HT1080 (cell line): ENCODE results near the gene SMC3. TPM values are rescaled to one million over a fixed set of nuclear protein-coding genes. Genes with fewer than 3 reads are reported as not detected.

Experiments
- DNase-seq: peaks from one replicate; pipeline ENCODE4 v3.0.0-alpha.2; 2015; ENCODE audit warnings: low read depth
- small RNA-seq: library from RNA; depleted of rRNA; stranded (forward); fragments of <200 nt; gene quantifications from one replicate; pipeline ENCODE3, GENCODE V24; 2014
- total RNA-seq: library from RNA; depleted of rRNA; stranded (reverse); fragments of >200 nt; shearing (Covaris generic); gene quantifications from 2 replicates; pipeline ENCODE4 v1.2.3, GENCODE V29; 2014; rRNA removed

SMC3 gene
- total RNA-seq, 1 experiment from 2014 or later = 38.5 TPM

- DNase-seq = no peak
Observed at GRCh38 chr10:110644598-110645462, 77.3 kb downstream of the SMC3 start.

- DNase-seq = no peak
Observed at GRCh38 chr10:110646417-110647135, 79.1 kb downstream of the SMC3 start.

GRCh38 chr10:110647136-110647430 lies 79.6 kb downstream of the SMC3 start:
- no peak for DNase-seq

- no peak for DNase-seq
Observed at GRCh38 chr10:110648692-110649346, 81.3 kb downstream of the SMC3 start.

- no peak for DNase-seq
Observed at GRCh38 chr10:110649347-110650264, 82.1 kb downstream of the SMC3 start.

- no peak for DNase-seq
Observed at GRCh38 chr10:110650265-110650668, 82.8 kb downstream of the SMC3 start.

GRCh38 chr10:110651044-110651958 lies 83.8 kb downstream of the SMC3 start:
- peak; percentile 90 for DNase-seq

- DNase-seq = no peak
Observed at GRCh38 chr10:110652475-110653118, 85.1 kb downstream of the SMC3 start.

Small RNA genes lying within 50 kb of the gene (small RNA-seq; reads per million reads assigned to genes)
- not detected for gene RF00019

Other genes with a start within 250 kb of the SMC3 start
- gene DUSP5, start 69.8 kb upstream of the SMC3 start, total RNA-seq = 72.7 and 89.2 TPM in 2 replicates
- gene RBM20, start 76.6 kb downstream of the SMC3 start, total RNA-seq = 0.27 and 0.40 TPM in 2 replicates